ENCODE results near the gene ABTB2.

GRCh38 chr11:34330653-34331052 is 27.2 kb downstream of the ABTB2 start:
- TF ChIP-seq POLR2A (IDR thresholded peaks at IDR 0.05; ENCODE audit: low read length) (no peak), GATA1 (IDR thresholded peaks at IDR 0.05; ENCODE audit: low read depth, low read length) (no peak)
